HCT116 (cell line): ENCODE data around the gene HECW1. TPM values are rescaled to one million over a fixed set of nuclear protein-coding genes. Genes with fewer than 3 reads are reported as not detected.
"Not testable (repeated sequence)": the region's sequence is repeated elsewhere in the genome, so short reads cannot be mapped to it uniquely, and the experiment has no call there.

Experiments
- ATAC-seq: fragments of 200-7000 bp; cut with Tn5 transposase; 2 replicates; pipeline ENCODE4 v1.9.1; 2020; ENCODE audit warnings: mild to moderate bottlenecking, moderate library complexity
- BruUV-seq: library from RNA; stranded (reverse); fragments of 400-500 nt; replicated peaks from 2 replicates; lab custom pipeline; 2021; lab: Mats Ljungman, UMichigan
- CTCF ChIA-PET: fragments of 300-600 bp; sonication (Branson Sonifier 250); formaldehyde crosslinking; loops from one replicate; lab custom pipeline; 2021; ENCODE audit warnings: antibody characterized with exemption; lab: Charles Lee
- POLR2A ChIA-PET: fragments of 300-600, 350-600 bp; sonication (Branson Sonifier 250); formaldehyde crosslinking; loops from one replicate; lab custom pipeline; 2021; ENCODE audit warnings: antibody characterized with exemption; lab: Charles Lee
- RAD21 ChIA-PET, 2 experiments: fragments of 300-600 bp; sonication (Branson Sonifier 250); formaldehyde crosslinking; loops; one replicate each; lab custom pipeline; 2023; ENCODE audit warnings: low total read pairs in 2 of 2; ENCODE audit not compliant: uncharacterized antibody in 2 of 2, unreplicated experiment in 2 of 2, low non-redundant PET in 1 of 2; lab: Charles Lee
- DNase-seq: peaks from one replicate; pipeline ENCODE4 v3.0.0-alpha.2; 2010; ENCODE audit warnings: low read depth, low spot score
- H2AFZ ChIP-seq: fragments of 200-600 bp; shearing (Covaris generic), sonication (generic); 2 replicates; pipeline ENCODE4 v1.6.1; 2017; ENCODE audit warnings: low read depth, mixed run types, mixed read lengths, antibody characterized with exemption, low read length; ENCODE audit not compliant: poor library complexity, severe bottlenecking
- H3K27ac ChIP-seq: 2 replicates; pipeline ENCODE4 v1.5.1; 2012; ENCODE audit warnings: low read depth, low read length
- H3K27me3 ChIP-seq: fragments of 200-600 bp; sonication (generic); 2 replicates; pipeline ENCODE4 v1.6.1; 2016; ENCODE audit warnings: mixed run types, low read length, mixed read lengths; ENCODE audit not compliant: insufficient read depth
- H3K36me3 ChIP-seq, 2 experiments: fragments of 200-500 bp in 1 of 2; fragments of 200-600 bp in 1 of 2; sonication (Bioruptor generic) in 1 of 2; sonication (generic) in 1 of 2; 2 replicates each; pipeline versions ENCODE4 v1.5.1 to v1.6.1; 2014 to 2016; ENCODE audit warnings: low read length in 2 of 2, inconsistent platforms in 1 of 2, mixed read lengths in 1 of 2, mixed run types in 1 of 2; ENCODE audit not compliant: insufficient read depth in 2 of 2, control insufficient read depth in 1 of 2
- H3K4me1 ChIP-seq, 2 experiments: fragments of 200-600 bp in 1 of 2; sonication (generic) in 1 of 2; 2 replicates each; pipeline versions ENCODE4 v1.5.1 to v1.6.1; 2012 to 2017; ENCODE audit warnings: low read length in 2 of 2, inconsistent platforms in 1 of 2, mild to moderate bottlenecking in 1 of 2, mixed read lengths in 1 of 2, mixed run types in 1 of 2, moderate library complexity in 1 of 2; ENCODE audit not compliant: insufficient read depth in 2 of 2, control insufficient read depth in 1 of 2
- H3K4me2 ChIP-seq: fragments of 200-600 bp; sonication (generic); 2 replicates; pipeline ENCODE4 v1.6.1; 2017; ENCODE audit warnings: mixed run types, low read length, mixed read lengths
- H3K4me3 ChIP-seq, 2 experiments: fragments of 200-600 bp in 1 of 2; sonication (generic) in 1 of 2; replicated peaks in 1 of 2; 2 replicates each; pipeline ENCODE4 v1.5.1; 2011 to 2016; ENCODE audit warnings: low read length in 2 of 2, control low read depth in 1 of 2, low read depth in 1 of 2, mild to moderate bottlenecking in 1 of 2, mixed read lengths in 1 of 2, mixed run types in 1 of 2
- H3K79me2 ChIP-seq: fragments of 200-600 bp; sonication (generic); 2 replicates; pipeline ENCODE4 v1.6.1; 2017; ENCODE audit warnings: mild to moderate bottlenecking, mixed run types, low read length, moderate library complexity, mixed read lengths; ENCODE audit not compliant: insufficient read depth
- H3K9ac ChIP-seq: fragments of 200-600 bp; sonication (generic); 2 replicates; pipeline ENCODE4 v1.6.1; 2016; ENCODE audit warnings: low read length, mixed read lengths
- H3K9me2 ChIP-seq: fragments of 200-600 bp; sonication (generic), shearing (Covaris generic); 2 replicates; pipeline ENCODE4 v1.6.1; 2017; ENCODE audit warnings: mixed run types, mild to moderate bottlenecking, moderate library complexity; ENCODE audit not compliant: insufficient read depth
- H3K9me3 ChIP-seq, 2 experiments: fragments of 200-500 bp in 1 of 2; fragments of 200-600 bp in 1 of 2; sonication (Bioruptor generic) in 1 of 2; sonication (generic) in 1 of 2; 2 replicates each; pipeline ENCODE4 v1.6.1; 2014 to 2017; ENCODE audit warnings: low read length in 2 of 2, mixed read lengths in 2 of 2, inconsistent platforms in 1 of 2, low read depth in 1 of 2, mild to moderate bottlenecking in 1 of 2, mixed run types in 1 of 2, moderate library complexity in 1 of 2; ENCODE audit not compliant: control insufficient read depth in 1 of 2, insufficient read depth in 1 of 2
- H4K20me1 ChIP-seq: fragments of 200-600 bp; sonication (generic), shearing (Covaris generic); 2 replicates; pipeline ENCODE4 v1.6.1; 2017; ENCODE audit warnings: mixed run types, mild to moderate bottlenecking, moderate library complexity; ENCODE audit not compliant: insufficient read depth
- FOSL1 ChIP-seq: IDR thresholded peaks from 2 replicates; pipeline ENCODE4 v1.6.1; 2012; ENCODE audit warnings: low read depth
- POLR2AphosphoS5 ChIP-seq: IDR thresholded peaks from 2 replicates; pipeline ENCODE4 v1.6.1; 2011; ENCODE audit warnings: mild to moderate bottlenecking, low read depth, low read length, moderate library complexity
- SIN3A ChIP-seq: IDR thresholded peaks from 2 replicates; pipeline ENCODE4 v1.6.1; 2012; ENCODE audit warnings: low read depth
- ZBTB33 ChIP-seq: IDR thresholded peaks from 2 replicates; pipeline ENCODE4 v1.6.1; 2011; ENCODE audit warnings: mild to moderate bottlenecking, low read length, moderate library complexity; ENCODE audit not compliant: insufficient replicate concordance; ENCODE audit errors: extremely low read depth
- intact Hi-C: fragments of 100-400 bp; cut with micrococcal nuclease; formaldehyde crosslinking; loops from 2 replicates; pipeline ENCODE4 v1.10.0; 2022
- total RNA-seq: library from RNA; stranded (reverse); gene quantifications from one replicate; pipeline ENCODE4 v1.2.1, GENCODE V29; 2021; ENCODE audit not compliant: unreplicated experiment

Gene HECW1
- total RNA-seq, 1 experiment from 2014 or later, result 5.6 TPM

- intact Hi-C loops, result no loop called here
- POLR2A ChIA-PET, result no interaction called here
- Histone ChIP-seq H3K4me1 (peaks cover 0 to 26% of the 10 kb centered on the region in 2 experiments; a peak in 2 of 4 replicates), H4K20me1 (no peaks in the 10 kb centered on the region), H3K9ac (no peak overlapping the region), H3K79me2 (no peaks in the 10 kb centered on the region), H2AFZ (no peak overlapping the region), H3K9me3 (no peaks in the 10 kb centered on the region), H3K27me3 (no peaks in the 10 kb centered on the region), H3K4me3 (no peak overlapping the region), H3K4me2 (no peak overlapping the region), H3K9me2 (no peaks in the 10 kb centered on the region), H3K27ac (no peak overlapping the region), H3K36me3 (no peaks in the 10 kb centered on the region)
- DNase-seq, result no peak
- no peak for TF ChIP-seq FOSL1
- CTCF ChIA-PET, result interaction anchor here (3.7 kb wide), 1 partner anchor 12 kb away, joined by 38 read pairs; the partner anchor contains the start of gene STK17A
- RAD21 ChIA-PET, result interaction anchor here in 1 of 2 experiments (0.7 kb wide), 1 partner anchor 1630 kb away, joined by 3 read pairs; no protein-coding TSS in a partner anchor
- no TSS peak for BruUV-seq
- no peak for ATAC-seq
Observed at GRCh38 chr7:43570688-43571365, 458.4 kb downstream of the HECW1 start.

- Histone ChIP-seq H2AFZ (peak overlapping the region; percentile 77), H4K20me1 (no peaks in the 10 kb centered on the region), H3K79me2 (no peaks in the 10 kb centered on the region), H3K9me2 (no peaks in the 10 kb centered on the region), H3K9ac (no peak overlapping the region), H3K4me3 (no peak overlapping the region), H3K9me3 (no peaks in the 10 kb centered on the region), H3K27me3 (no peaks in the 10 kb centered on the region), H3K27ac (no peak overlapping the region), H3K4me1 (peaks cover 8 to 33% of the 10 kb centered on the region in 2 experiments), H3K4me2 (peak overlapping the region; percentile 31), H3K36me3 (no peaks in the 10 kb centered on the region)
- POLR2A ChIA-PET, result interaction anchor here (2.5 kb wide), 1 partner anchor 10 kb away, joined by 13 read pairs; the partner anchor contains the start of gene STK17A
- CTCF ChIA-PET, result interaction anchor here (1.9 to 3.7 kb wide), 2 partner anchors 10 to 127 kb away, joined by 6 to 38 read pairs; partner anchors contain the start of gene STK17A
- TF ChIP-seq SIN3A (no peak), FOSL1 (0 out of 2 replicates have a peak, but pooled peaks have one; percentile 22), POLR2AphosphoS5 (no peak), ZBTB33 (no peak)
- RAD21 ChIA-PET, result no interaction called here
- DNase-seq (peak; percentile 38), ATAC-seq (no peak)
- intact Hi-C loops, result no loop called here
- BruUV-seq, result no TSS peak
Observed at GRCh38 chr7:43572516-43573049, 460.1 kb downstream of the HECW1 start.

- H4K20me1 ChIP-seq, H3K36me3 ChIP-seq, H3K79me2 ChIP-seq, BruUV-seq, intact Hi-C loops, H3K4me2 ChIP-seq, H2AFZ ChIP-seq, RAD21 ChIA-PET, H3K27me3 ChIP-seq, H3K9me2 ChIP-seq, DNase-seq, H3K27ac ChIP-seq, H3K4me3 ChIP-seq, H3K9ac ChIP-seq, ATAC-seq, H3K9me3 ChIP-seq: not testable (repeated sequence)
- ChIA-PET CTCF (interaction anchor here (3.7 kb wide), 1 partner anchor 9 kb away, joined by 38 read pairs; the partner anchor contains the start of gene STK17A), POLR2A (interaction anchor here (2.5 kb wide), 1 partner anchor 9 kb away, joined by 13 read pairs; the partner anchor contains the start of gene STK17A)
- peaks cover 11 to 29% of the 10 kb centered on the region in 2 experiments for H3K4me1 ChIP-seq
Observed at GRCh38 chr7:43573832-43574231, 461.4 kb downstream of the HECW1 start.
